Heart left ventricle (tissue), 13 donors: ENCODE results near the gene DMWD.

Experiments
- CTCF ChIP-seq, 12 donors: fragments of 200-600 bp; sonication (generic) in 4 of 12; IDR thresholded peaks; one replicate each; pipeline versions ENCODE4 v1.5.0 to v1.8.0; 2018 to 2022; ENCODE audit warnings: antibody characterized with exemption in 12 of 12, mild to moderate bottlenecking in 5 of 12
- POLR2A ChIP-seq, 2 donors: fragments of 450-650 bp; IDR thresholded peaks; one replicate each; pipeline ENCODE4 v1.6.1; 2017; ENCODE audit warnings: antibody characterized with exemption in 2 of 2, mild to moderate bottlenecking in 2 of 2, moderate library complexity in 2 of 2
- donor health status: ischemic (EF 13 %, LVEDD 7.1; RV severe dilation, severe dysfunction).
- donor health status: DM: no; HTN: yes; CAD: no.
- donor health status: DM: no; HTN: no; CAD: no.
- donor health status: ischemic (EF 25% LVEDD 6.9; RV normal size, moderate dysfunction).
- donor health status: ischemic (EF 25% LVEDD 5.7; RV mildly dilated, moderate dysfunction).
- donor health status: ischemic (EF 35%, LVEDD 5.7; RV mildly dilated, moderate dysfunction).
- donor health status: nonischemic (EF 11% LVEDD 7.7; RV severe dilation, severe dysfunction).
- donor health status: DM: yes; HTN: yes; CAD: no.
- donor health status: PGD.
- donor health status: ischemic (EF 29% LVEDD 5.4; RV normal size, mild dysfunction).
- donor health status: nonischemic (EF 23%, LVEDD 6.1; RV moderate dilation, normal function).

GRCh38 chr19:45821103-45821521 lies 28.5 kb upstream of the DMWD start:
- TF ChIP-seq CTCF (IDR thresholded peaks at IDR 0.05) (no peak), POLR2A (IDR thresholded peaks at IDR 0.05) (no peak)
